ENCODE measurements around the gene CFAP61. TPM values are rescaled to one million over a fixed set of nuclear protein-coding genes. Genes with fewer than 3 reads are reported as not detected.

CFAP61 gene
- total and polyA plus RNA-seq, 2 experiments from 2014 or later: 0.21 TPM; not detected in 1

GRCh38 chr20:20024942-20025341, 27.4 kb upstream of the CFAP61 start:
- no peak overlapping the region for H3K4me3 Mint-ChIP-seq
- Histone ChIP-seq H3K4me3 (no peak overlapping the region), H3F3A (replicated peaks; ENCODE audit: low read depth) (no peaks in the 10 kb centered on the region), H3K4me1 (ENCODE audit: insufficient read depth) (no peaks in the 10 kb centered on the region), H3K27me3 (ENCODE audit: insufficient read depth) (no peaks in the 10 kb centered on the region), H2AFZ (no peak overlapping the region), H3K9me2 (ENCODE audit: insufficient read depth) (no peaks in the 10 kb centered on the region), H3K4me2 (no peak overlapping the region), H3K79me2 (replicated peaks; ENCODE audit: insufficient read depth) (peaks cover 78% of the 10 kb centered on the region), H3K27ac (ENCODE audit: low read depth) (no peak overlapping the region), H3K36me3 (ENCODE audit: insufficient read depth) (peaks cover 5% of the 10 kb centered on the region; the same call in 1 of the 2 replicates), H4K20me1 (replicated peaks; ENCODE audit: insufficient read depth) (peaks cover 5% of the 10 kb centered on the region)
- no peaks in the 10 kb centered on the region for H3K9me3 Mint-ChIP-seq
- TF ChIP-seq JUNB (IDR thresholded peaks at IDR 0.05; ENCODE audit: unreplicated experiment): no peak
- no peak for TF ChIP-seq ZNF462 (CRISPR knock-in tag; IDR thresholded peaks at IDR 0.05)
- TF ChIP-seq REST (IDR thresholded peaks at IDR 0.05; ENCODE audit: unreplicated experiment): no peak
- TF ChIP-seq STAT1 (IDR thresholded peaks at IDR 0.05; ENCODE audit: unreplicated experiment): no peak
- TF ChIP-seq CREB1 (CRISPR knock-in tag; IDR thresholded peaks at IDR 0.05; ENCODE audit: low read depth): no peak
- TF ChIP-seq ZNF114 (CRISPR knock-in tag; IDR thresholded peaks at IDR 0.05): no peak
- TF ChIP-seq ZNF331 (CRISPR knock-in tag; IDR thresholded peaks at IDR 0.05; ENCODE audit: low read depth): no peak
- TF ChIP-seq CTCF (conservative IDR thresholded peaks at IDR 0.05; ENCODE audit: low read depth in 2 of 2): no peak
- no peak for TF ChIP-seq ETS1 (IDR thresholded peaks at IDR 0.05)
- DNase-seq (ENCODE audit: low spot score) (no peak), ATAC-seq (no peak)
- peaks cover 5% of the 10 kb centered on the region for H3K27me3 Mint-ChIP-seq (ENCODE audit: insufficient read depth, low read depth, poor library complexity)
- H3K4me1 Mint-ChIP-seq: peaks cover 11% of the 10 kb centered on the region
- H3K27ac Mint-ChIP-seq: no peak overlapping the region
- H3K36me3 Mint-ChIP-seq (ENCODE audit: low read depth): peaks cover 20% of the 10 kb centered on the region; the same call in 2 of the 3 replicates

Data from GM23338 (cell line).